Measurements from ENCODE around the gene KRTAP5-9. TPM values are rescaled to one million over a fixed set of nuclear protein-coding genes. Genes with fewer than 3 reads are reported as not detected.
"Not testable (repeated sequence)": the region's sequence is repeated elsewhere in the genome, so short reads cannot be mapped to it uniquely, and the experiment has no call there.

Gene KRTAP5-9
- polyA plus RNA-seq (ENCODE audit: insufficient read length in 4 of 4), result under 1 TPM; 0.34 to 0.79 (median 0.47) TPM

- DNase-seq (ENCODE audit: low read depth in 4 of 4, low spot score in 2 of 4), result no peak
Observed at GRCh38 chr11:71548120-71548519, at the start of gene KRTAP5-9. TSS of gene KRTAP5-9 (plus strand) at chr11:71548420. CDS start at chr11:71548658, 238 bp downstream.

DNA sequence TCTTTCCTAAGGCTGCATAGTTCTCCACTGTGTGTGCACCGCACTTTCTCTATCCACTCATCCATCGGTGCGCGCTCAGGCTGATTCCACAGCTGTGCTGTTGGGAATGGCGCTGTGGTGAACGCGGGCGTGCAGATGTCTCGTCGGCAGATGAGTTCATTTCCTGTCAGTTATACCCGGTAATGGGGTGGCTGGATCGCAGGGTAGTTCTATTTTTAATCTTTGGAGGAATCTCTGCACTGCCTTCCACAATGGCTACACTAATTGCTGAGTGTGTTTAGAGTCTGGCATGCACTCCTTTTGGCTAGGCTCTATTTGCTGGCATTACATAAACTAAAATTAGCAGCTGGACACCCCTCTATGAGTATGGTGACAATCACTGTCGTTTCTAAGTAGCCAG is 49.1 kb upstream of the KRTAP5-9 start:
- DNase-seq (ENCODE audit: low read depth in 4 of 4, low spot score in 2 of 4), result no peak

- no peak for DNase-seq (ENCODE audit: low read depth in 4 of 4, low spot score in 2 of 4)
Observed at GRCh38 chr11:71499546-71499945, 48.7 kb upstream of the KRTAP5-9 start.

GRCh38 chr11:71500601-71501021 is 47.6 kb upstream of the KRTAP5-9 start:
- DNase-seq (ENCODE audit: low read depth in 4 of 4, low spot score in 2 of 4), result no peak

- no peak for DNase-seq (ENCODE audit: low read depth in 4 of 4, low spot score in 2 of 4)
Observed at GRCh38 chr11:71501071-71501985, 46.9 kb upstream of the KRTAP5-9 start.

- DNase-seq (ENCODE audit: low read depth in 4 of 4, low spot score in 2 of 4), result no peak
Observed at GRCh38 chr11:71502026-71502425, 46.2 kb upstream of the KRTAP5-9 start.

DNA sequence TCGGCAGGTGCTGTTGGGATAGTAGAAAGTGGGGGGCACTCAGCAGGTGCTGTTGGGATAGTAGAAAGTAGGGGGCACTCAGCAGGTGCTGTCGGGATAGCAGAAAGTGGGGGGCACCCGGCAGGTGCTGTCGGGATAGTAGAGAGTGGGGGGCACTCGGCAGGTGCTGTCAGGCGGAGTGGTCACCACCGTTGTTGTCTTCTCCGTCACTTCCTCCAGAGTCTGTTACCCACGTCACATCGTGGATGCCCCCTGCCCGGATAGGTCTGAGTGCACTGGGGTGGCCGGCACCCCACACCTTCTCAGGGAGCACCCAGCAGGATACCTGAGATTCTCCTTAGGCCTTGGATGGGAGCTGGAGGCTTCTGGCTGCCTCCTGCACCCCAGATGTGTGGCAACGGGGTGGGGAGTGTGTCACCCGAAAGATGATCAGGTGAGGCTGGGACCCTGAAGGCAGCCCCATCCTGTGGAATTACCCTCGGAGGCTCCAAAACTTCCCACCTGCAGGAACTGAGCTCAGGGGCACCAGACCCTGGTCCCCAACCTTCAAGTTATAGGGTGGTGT is 45.3 kb upstream of the KRTAP5-9 start:
- no peak for DNase-seq (ENCODE audit: low read depth in 4 of 4, low spot score in 2 of 4)

DNA sequence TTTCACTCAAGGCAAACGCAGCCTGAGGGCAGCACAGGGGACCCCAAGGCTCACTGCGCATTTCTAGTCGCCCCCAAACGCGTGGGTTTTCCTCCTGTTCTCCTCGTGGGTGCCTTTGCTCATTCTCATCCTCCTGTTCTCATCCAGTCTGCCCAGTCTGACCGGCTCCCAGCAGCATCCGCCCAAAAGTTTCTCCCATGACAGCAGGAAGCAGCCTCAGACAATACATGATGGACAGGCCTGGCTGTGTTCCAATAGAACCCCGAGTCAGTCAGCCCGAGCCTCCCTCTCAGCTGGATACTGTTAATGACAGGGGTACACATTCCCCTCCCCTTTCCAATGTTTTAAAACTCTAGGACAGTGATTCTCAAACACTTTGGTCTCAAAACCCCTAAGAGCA is 43.7 kb upstream of the KRTAP5-9 start:
- no peak for DNase-seq (ENCODE audit: low read depth in 4 of 4, low spot score in 2 of 4)

GRCh38 chr11:71505001-71505400 is 43.2 kb upstream of the KRTAP5-9 start:
- no peak for DNase-seq (ENCODE audit: low read depth in 4 of 4, low spot score in 2 of 4)

DNA sequence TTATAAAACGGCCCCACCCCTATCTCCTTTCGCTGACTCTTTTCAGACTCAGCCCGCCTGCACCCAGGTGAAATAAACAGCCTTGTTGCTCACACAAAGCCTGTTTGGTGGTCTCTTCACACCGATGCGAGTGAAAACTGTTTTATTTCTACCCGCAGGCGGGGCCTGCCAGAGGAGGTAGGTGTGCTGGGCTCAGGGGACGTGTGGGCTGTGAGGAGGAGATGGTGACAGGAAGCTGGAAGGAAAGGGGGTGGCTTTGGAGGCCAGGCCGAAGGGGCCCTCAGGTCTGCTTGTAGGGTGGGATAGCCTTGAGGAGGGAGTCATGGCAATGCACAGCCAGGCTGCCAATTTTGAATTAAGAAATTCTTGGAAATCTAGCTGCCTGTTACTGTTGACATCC is 42.4 kb upstream of the KRTAP5-9 start:
- DNase-seq (ENCODE audit: low read depth in 4 of 4, low spot score in 2 of 4), result no peak

DNA sequence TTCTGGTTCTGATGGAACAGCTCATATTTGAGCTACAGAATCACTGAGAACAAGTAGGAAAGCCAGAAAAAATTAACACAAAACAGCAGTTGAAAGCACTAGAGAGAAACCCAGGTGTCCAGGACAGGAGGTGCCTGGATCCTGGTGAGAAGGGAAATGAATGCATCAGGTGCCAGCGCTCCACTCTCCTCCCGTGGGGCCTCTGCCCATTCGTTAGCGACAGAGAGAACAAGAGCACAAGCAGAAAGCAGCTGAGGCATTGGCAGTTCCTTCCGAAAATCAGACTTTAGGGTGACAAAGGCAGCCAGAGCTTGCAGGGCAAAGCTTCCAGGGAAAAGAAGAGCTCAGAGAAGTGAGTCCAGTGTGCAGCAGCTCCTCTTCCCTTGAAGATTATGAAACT is 41.1 kb upstream of the KRTAP5-9 start:
- no peak for DNase-seq (ENCODE audit: low read depth in 4 of 4, low spot score in 2 of 4)

DNA sequence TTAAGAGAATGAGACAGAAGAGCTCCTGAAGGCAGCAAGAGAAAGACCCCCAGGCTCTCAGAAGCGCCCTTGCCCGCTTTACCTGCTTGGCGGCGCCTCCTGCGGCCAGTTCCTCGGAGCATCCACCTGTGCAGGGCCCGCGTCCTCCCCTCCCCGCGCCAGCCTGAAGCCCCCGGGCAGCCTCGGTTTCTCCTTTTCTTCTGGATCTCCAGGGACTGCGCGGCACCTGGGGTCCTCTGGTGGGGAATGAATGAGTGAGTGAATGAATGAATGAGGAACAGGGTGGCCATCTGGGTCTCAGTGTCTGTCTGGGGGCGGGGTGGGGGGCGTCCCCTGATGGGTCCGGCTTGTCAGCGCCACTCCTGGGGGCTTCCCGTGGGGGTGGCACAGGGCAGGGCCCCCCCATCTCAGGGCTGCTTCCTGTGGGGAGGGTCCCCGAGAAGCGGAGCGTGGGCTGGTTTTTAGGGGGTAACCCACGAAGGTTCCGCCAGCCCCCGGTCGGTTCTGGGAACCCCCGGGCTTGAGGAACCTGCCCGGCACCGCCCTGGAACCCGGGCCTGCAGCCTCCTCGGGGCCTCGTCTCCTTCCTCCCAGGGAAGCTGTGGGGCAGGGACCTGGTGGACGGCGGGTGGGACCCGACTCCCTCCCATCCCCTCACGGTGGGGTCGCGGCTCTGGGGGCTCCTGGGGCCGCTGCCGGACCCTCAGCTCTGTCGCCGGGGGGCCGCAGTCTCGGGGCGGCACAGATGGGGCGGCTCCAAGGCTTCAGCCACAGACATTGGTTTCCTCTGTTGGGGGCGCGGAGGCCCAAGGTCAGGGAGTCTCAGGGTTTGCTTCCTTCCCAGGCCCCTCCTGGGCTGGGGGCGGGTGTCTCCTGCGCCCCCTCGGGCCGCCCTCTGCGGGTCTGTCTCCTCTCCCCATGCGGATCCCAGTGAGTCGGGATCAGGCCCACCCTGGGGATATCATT is 29.4 kb upstream of the KRTAP5-9 start:
- no peak for DNase-seq (ENCODE audit: low read depth in 4 of 4, low spot score in 2 of 4)

GRCh38 chr11:71519546-71519945 is 28.7 kb upstream of the KRTAP5-9 start:
- DNase-seq (ENCODE audit: low read depth in 4 of 4, low spot score in 2 of 4), result no peak

- DNase-seq (ENCODE audit: low read depth in 4 of 4, low spot score in 2 of 4), result no peak
Observed at GRCh38 chr11:71525188-71525937, 22.9 kb upstream of the KRTAP5-9 start.

- no peak for DNase-seq (ENCODE audit: low read depth in 4 of 4, low spot score in 2 of 4)
Observed at GRCh38 chr11:71525938-71526495, 22.2 kb upstream of the KRTAP5-9 start.

DNA sequence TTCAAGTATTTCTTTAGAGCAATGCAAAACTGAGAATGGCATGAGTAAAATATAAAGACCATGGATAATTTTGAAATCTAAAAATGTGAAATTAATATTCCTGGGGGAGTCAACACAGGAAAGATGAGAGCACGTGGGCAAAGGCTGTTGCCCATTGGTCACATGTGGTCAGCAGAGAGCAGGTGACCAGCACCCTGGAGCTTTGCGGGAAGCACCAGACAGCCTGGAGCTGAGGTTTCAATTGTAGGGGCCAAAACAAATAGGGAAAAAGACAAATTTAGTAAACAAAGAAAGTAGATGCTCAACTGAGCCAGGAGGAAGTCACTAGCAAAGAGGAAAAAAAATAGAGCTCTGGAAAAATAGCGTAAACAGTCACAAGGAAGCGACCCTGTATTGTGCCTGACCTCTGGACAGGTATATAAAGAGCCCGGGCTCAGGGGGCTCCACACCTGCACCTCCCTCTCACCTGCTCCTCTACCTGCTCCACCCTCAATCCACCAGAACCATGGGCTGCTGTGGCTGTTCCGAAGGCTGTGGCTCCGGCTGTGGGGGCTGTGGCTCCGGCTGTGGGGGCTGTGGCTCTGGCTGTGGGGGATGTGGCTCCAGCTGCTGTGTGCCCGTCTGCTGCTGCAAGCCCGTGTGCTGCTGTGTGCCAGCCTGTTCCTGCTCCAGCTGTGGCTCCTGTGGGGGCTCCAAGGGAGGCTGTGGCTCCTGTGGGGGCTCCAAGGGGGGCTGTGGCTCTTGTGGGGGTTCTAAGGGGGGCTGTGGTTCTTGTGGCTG is 21.2 kb upstream of the KRTAP5-9 start, which contains the start of gene KRTAP5-7:
Gene KRTAP5-7 (plus strand): TSS at position 472 of the 780 bp plus-strand sequence. CDS start 34 bp downstream, at position 506.
- not testable (repeated sequence) for DNase-seq (ENCODE audit: low read depth in 4 of 4, low spot score in 2 of 4)

DNA sequence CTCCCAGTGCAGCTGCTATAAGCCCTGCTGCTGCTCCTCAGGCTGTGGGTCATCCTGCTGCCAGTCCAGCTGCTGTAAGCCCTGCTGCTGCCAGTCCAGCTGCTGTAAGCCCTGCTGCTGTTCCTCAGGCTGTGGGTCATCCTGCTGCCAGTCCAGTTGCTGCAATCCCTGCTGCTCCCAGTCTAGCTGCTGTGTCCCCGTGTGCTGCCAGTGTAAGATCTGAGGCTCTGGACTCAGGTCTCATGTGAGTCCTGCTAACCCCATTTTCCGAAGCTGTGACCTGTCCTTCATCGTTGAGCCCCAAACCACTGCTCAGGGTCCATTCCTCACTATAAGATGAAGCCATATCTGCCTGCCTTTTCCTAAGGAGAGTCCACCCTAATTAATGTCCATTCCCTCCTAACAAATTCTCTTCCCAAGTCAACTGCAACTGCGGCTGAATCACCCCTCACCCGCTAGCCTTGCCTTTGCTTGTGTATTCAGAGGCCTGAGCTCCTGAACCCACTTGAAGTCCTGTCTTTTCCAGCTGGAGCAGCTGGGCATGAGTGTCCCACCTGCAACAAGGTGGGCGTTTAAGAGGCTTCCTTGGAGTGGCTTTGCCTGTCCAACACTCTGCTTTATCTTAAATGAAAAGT is 20.5 kb upstream of the KRTAP5-9 start:
- DNase-seq (ENCODE audit: low read depth in 4 of 4, low spot score in 2 of 4), result no peak

- no peak for DNase-seq (ENCODE audit: low read depth in 4 of 4, low spot score in 2 of 4)
Observed at GRCh38 chr11:71530602-71531001, 17.6 kb upstream of the KRTAP5-9 start.

Measured in left renal cortex interstitium (tissue), 4 donors.